NCI-H226 (cell line): ENCODE measurements around the gene TMA7.

Experiments used
- DNase-seq: peaks from one replicate; pipeline ENCODE4 v3.0.0-alpha.2; 2015

TMA7 gene

GRCh38 chr3:48409291-48410201, 30.5 kb upstream of the TMA7 start:
- no peak for DNase-seq

- DNase-seq, result no peak
Observed at GRCh38 chr3:48410205-48411040, 29.6 kb upstream of the TMA7 start.

- no peak for DNase-seq
Observed at GRCh38 chr3:48411041-48411588, 28.9 kb upstream of the TMA7 start.

- DNase-seq, result no peak
Observed at GRCh38 chr3:48411606-48412374, 28.3 kb upstream of the TMA7 start.

GRCh38 chr3:48412375-48413001, 27.6 kb upstream of the TMA7 start:
- no peak for DNase-seq

- no peak for DNase-seq
Observed at GRCh38 chr3:48413086-48413485, 27.0 kb upstream of the TMA7 start.

- no peak for DNase-seq
Observed at GRCh38 chr3:48413611-48414010, 26.4 kb upstream of the TMA7 start.

GRCh38 chr3:48414376-48415250, 25.4 kb upstream of the TMA7 start:
- DNase-seq, result no peak

- no peak for DNase-seq
Observed at GRCh38 chr3:48415251-48415953, 24.7 kb upstream of the TMA7 start.

- no peak for DNase-seq
Observed at GRCh38 chr3:48416091-48416505, 24.0 kb upstream of the TMA7 start.

GRCh38 chr3:48416546-48416945, 23.5 kb upstream of the TMA7 start:
- no peak for DNase-seq

GRCh38 chr3:48417529-48418108, 22.4 kb upstream of the TMA7 start:
- no peak for DNase-seq

GRCh38 chr3:48418140-48418539, 21.9 kb upstream of the TMA7 start:
- no peak for DNase-seq

GRCh38 chr3:48418651-48419050, 21.4 kb upstream of the TMA7 start:
- no peak for DNase-seq

GRCh38 chr3:48419149-48419548, 20.9 kb upstream of the TMA7 start:
- no peak for DNase-seq

GRCh38 chr3:48419597-48419996, 20.5 kb upstream of the TMA7 start:
- DNase-seq, result no peak

- no peak for DNase-seq
Observed at GRCh38 chr3:48420561-48420960, 19.5 kb upstream of the TMA7 start.

- DNase-seq, result no peak
Observed at GRCh38 chr3:48422272-48422671, 17.8 kb upstream of the TMA7 start.

- no peak for DNase-seq
Observed at GRCh38 chr3:48422681-48423080, 17.4 kb upstream of the TMA7 start.

- no peak for DNase-seq
Observed at GRCh38 chr3:48423241-48423882, 16.7 kb upstream of the TMA7 start.
